CD14-positive monocyte (primary cell): ENCODE results near the gene CNTNAP2. TPM values are rescaled to one million over a fixed set of nuclear protein-coding genes. Genes with fewer than 3 reads are reported as not detected.

Source experiments
- DNase-seq, 3 donors: peaks; one replicate each; pipeline ENCODE4 v3.0.0-alpha.2; 2011 to 2022
- H2AFZ ChIP-seq: 2 replicates; pipeline ENCODE4 v1.6.0; 2012; ENCODE audit warnings: mild to moderate bottlenecking, low read depth, low read length, inconsistent platforms; ENCODE audit not compliant: insufficient read depth, poor library complexity, severe bottlenecking
- H3K27ac ChIP-seq, 2 donors: 1 replicate in 1 of 2; 2 replicates in 1 of 2; pipeline ENCODE4 v1.5.1; 2012 to 2013; ENCODE audit warnings: low read length in 2 of 2, control low read depth in 1 of 2, inconsistent platforms in 1 of 2, low read depth in 1 of 2, mild to moderate bottlenecking in 1 of 2
- H3K27me3 ChIP-seq, 2 donors: one replicate each; pipeline versions ENCODE4 v1.6.0 to v1.6.1; 2011 to 2013; ENCODE audit warnings: low read length in 2 of 2; ENCODE audit not compliant: control insufficient read depth in 2 of 2, insufficient read depth in 2 of 2
- H3K36me3 ChIP-seq, 2 donors: replicated peaks in 1 of 2; 1 replicate in 1 of 2; 2 replicates in 1 of 2; pipeline versions ENCODE4 v1.5.1 to v1.6.1; 2012 to 2013; ENCODE audit warnings: low read length in 2 of 2, control low read depth in 1 of 2, inconsistent platforms in 1 of 2, mild to moderate bottlenecking in 1 of 2; ENCODE audit not compliant: insufficient read depth in 2 of 2, control insufficient read depth in 1 of 2
- H3K4me1 ChIP-seq, 2 donors: 1 replicate in 1 of 2; 2 replicates in 1 of 2; pipeline versions ENCODE4 v1.5.1 to v1.6.1; 2012 to 2013; ENCODE audit warnings: low read length in 2 of 2, control low read depth in 1 of 2, inconsistent platforms in 1 of 2, mild to moderate bottlenecking in 1 of 2, moderate library complexity in 1 of 2; ENCODE audit not compliant: insufficient read depth in 2 of 2, control insufficient read depth in 1 of 2
- H3K4me2 ChIP-seq: replicated peaks from 2 replicates; pipeline ENCODE3; 2012; ENCODE audit warnings: low read length, moderate library complexity, mild to moderate bottlenecking; ENCODE audit not compliant: poor library complexity, severe bottlenecking; ENCODE audit errors: extremely low read depth
- H3K4me3 ChIP-seq, 3 experiments: fragments of 200-600 bp in 1 of 3; sonication (generic) in 1 of 3; replicated peaks in 1 of 3; 1 replicate in 2 of 3; 2 replicates in 1 of 3; pipeline ENCODE4 v1.5.1; 2011 to 2013; ENCODE audit warnings: low read length in 3 of 3, mild to moderate bottlenecking in 3 of 3, control low read depth in 2 of 3, low read depth in 2 of 3, inconsistent platforms in 1 of 3, moderate library complexity in 1 of 3
- H3K79me2 ChIP-seq: 2 replicates; pipeline ENCODE4 v1.6.0; 2012; ENCODE audit warnings: mild to moderate bottlenecking, control low read depth, inconsistent platforms, low read length, moderate library complexity; ENCODE audit not compliant: insufficient read depth
- H3K9ac ChIP-seq: 2 replicates; pipeline ENCODE4 v1.6.0; 2017; ENCODE audit warnings: low read length, mild to moderate bottlenecking; ENCODE audit not compliant: insufficient read depth, poor library complexity, severe bottlenecking
- H3K9me3 ChIP-seq, 2 donors: replicated peaks in 1 of 2; 1 replicate in 1 of 2; 2 replicates in 1 of 2; pipeline versions ENCODE4 v1.5.1 to v1.6.1; 2012 to 2013; ENCODE audit warnings: low read length in 2 of 2, control low read depth in 1 of 2; ENCODE audit not compliant: control insufficient read depth in 1 of 2, insufficient read depth in 1 of 2
- H4K20me1 ChIP-seq: 2 replicates; pipeline ENCODE4 v1.6.0; 2012; ENCODE audit warnings: mild to moderate bottlenecking, low read length, control low read depth, moderate library complexity; ENCODE audit not compliant: insufficient read depth
- H3K27ac Mint-ChIP-seq, 7 donors: one replicate each; pipeline ENCODE4 v1.8.0; 2020; ENCODE audit warnings: mild to moderate bottlenecking in 7 of 7, mixed read lengths in 7 of 7, moderate library complexity in 6 of 7, inconsistent platforms in 2 of 7
- H3K27me3 Mint-ChIP-seq, 3 donors: one replicate each; pipeline ENCODE4 v1.8.0; 2021 to 2022; ENCODE audit warnings: low read depth in 3 of 3, mild to moderate bottlenecking in 3 of 3, mixed read lengths in 3 of 3, moderate library complexity in 3 of 3, inconsistent platforms in 1 of 3
- H3K36me3 Mint-ChIP-seq, 2 donors: one replicate each; pipeline ENCODE4 v1.8.0; 2020; ENCODE audit warnings: mixed read lengths in 2 of 2, inconsistent platforms in 1 of 2, mild to moderate bottlenecking in 1 of 2
- H3K4me1 Mint-ChIP-seq: one replicate; pipeline ENCODE4 v1.8.0; 2020; ENCODE audit warnings: mild to moderate bottlenecking, mixed read lengths
- H3K4me3 Mint-ChIP-seq, 2 donors: one replicate each; pipeline ENCODE4 v1.8.0; 2020; ENCODE audit warnings: mild to moderate bottlenecking in 2 of 2, mixed read lengths in 2 of 2, moderate library complexity in 1 of 2
- H3K9me3 Mint-ChIP-seq, 7 donors: one replicate each; pipeline ENCODE4 v1.8.0; 2020 to 2022; ENCODE audit warnings: mixed read lengths in 7 of 7, mild to moderate bottlenecking in 6 of 7, moderate library complexity in 6 of 7, inconsistent platforms in 2 of 7
- CTCF ChIP-seq: fragments of 200-600 bp; IDR thresholded peaks from one replicate; pipeline ENCODE4 v1.8.0; 2022; ENCODE audit warnings: antibody characterized with exemption, mild to moderate bottlenecking
- WGBS: methylation state at CpG from one replicate; pipeline ENCODE4 v1.1.5; 2013; ENCODE audit warnings: missing lambda C conversion rate; ENCODE audit not compliant: insufficient coverage; 5-methylcytosine and 5-hydroxymethylcytosine counted together
- intact Hi-C, 2 donors: fragments of 100-400 bp; cut with micrococcal nuclease; formaldehyde crosslinking; loops; one replicate each; pipeline versions ENCODE4 v1.15.0 to v1.15.1; 2023
- polyA plus RNA-seq, 3 donors: library from polyadenylated mRNA; depleted of rRNA in 1 of 3; unstranded in 2 of 3; stranded (reverse) in 1 of 3; fragments of 300-500 nt in 2 of 3; fragments of >200 nt in 1 of 3; fragmentation: Illumina TruSeq in 2 of 3; gene quantifications; 1 replicate in 2 of 3; 2 replicates in 1 of 3; pipeline ENCODE4 v1.2.3, GENCODE V29; 2012 to 2021

CNTNAP2 gene
- polyA plus RNA-seq, 3 donors = 0.01 TPM; not detected in 2

DNA sequence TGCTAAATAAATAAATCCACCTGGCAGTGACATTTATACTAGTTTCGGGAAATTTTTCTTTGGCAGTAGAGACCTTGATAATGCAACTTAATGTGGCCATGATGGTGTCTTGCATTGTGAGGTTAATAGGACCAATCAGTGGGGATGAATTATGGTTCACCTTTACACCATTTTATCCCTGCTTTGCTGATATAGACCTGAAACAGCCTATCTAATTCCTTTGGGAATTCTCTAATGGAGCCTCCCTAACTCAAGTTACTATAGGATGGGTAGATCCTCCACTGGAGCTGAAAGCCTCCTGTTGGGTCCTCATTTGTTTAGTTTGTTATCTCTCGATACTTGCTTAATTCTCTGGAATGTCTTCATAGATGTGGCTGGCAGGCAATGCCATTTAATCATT is 276.7 kb downstream of the CNTNAP2 start:
- H3K9me3 Mint-ChIP-seq = peaks cover 0 to 11% (median 4%) of the 10 kb centered on the region in 7 donors
- no peak for DNase-seq
- Histone ChIP-seq H2AFZ (no peak overlapping the region), H3K4me1 (no peaks in the 10 kb centered on the region), H4K20me1 (no peaks in the 10 kb centered on the region), H3K79me2 (no peaks in the 10 kb centered on the region), H3K27ac (no peak overlapping the region), H3K36me3 (no peaks in the 10 kb centered on the region), H3K9me3 (peaks cover 0 to 2% of the 10 kb centered on the region in 2 donors), H3K9ac (no peak overlapping the region), H3K4me2 (no peak overlapping the region), H3K4me3 (no peak overlapping the region), H3K27me3 (no peaks in the 10 kb centered on the region)
- H3K4me3 Mint-ChIP-seq = no peak overlapping the region
- TF ChIP-seq CTCF = no peak
- H3K27ac Mint-ChIP-seq = no peak overlapping the region
- H3K27me3 Mint-ChIP-seq = peaks cover 0 to 1% (median 0%) of the 10 kb centered on the region in 3 donors
- H3K36me3 Mint-ChIP-seq = no peaks in the 10 kb centered on the region
- H3K4me1 Mint-ChIP-seq = no peaks in the 10 kb centered on the region
- intact Hi-C loops = no loop called here
- WGBS = no CpG with 5 or more reads among the region's 2 CpGs

GRCh38 chr7:146397141-146397540 is 280.5 kb downstream of the CNTNAP2 start:
- H3K27ac Mint-ChIP-seq = no peak overlapping the region
- TF ChIP-seq CTCF = no peak
- H3K4me3 ChIP-seq = no peak overlapping the region
- no CpG with 5 or more reads among the region's 1 CpG for WGBS
- no peaks in the 10 kb centered on the region for H3K4me1 ChIP-seq
- H4K20me1 ChIP-seq = no peaks in the 10 kb centered on the region
- no peaks in the 10 kb centered on the region for H3K36me3 ChIP-seq
- no peak overlapping the region for H3K27ac ChIP-seq
- DNase-seq = no peak
- no peaks in the 10 kb centered on the region for H3K36me3 Mint-ChIP-seq
- H3K9me3 Mint-ChIP-seq = peaks cover 0 to 9% (median 4%) of the 10 kb centered on the region in 7 donors
- H3K9ac ChIP-seq = no peak overlapping the region
- peaks cover 0 to 2% of the 10 kb centered on the region in 2 donors for H3K9me3 ChIP-seq
- no peaks in the 10 kb centered on the region for H3K79me2 ChIP-seq
- no peaks in the 10 kb centered on the region for H3K27me3 ChIP-seq
- no peaks in the 10 kb centered on the region for H3K27me3 Mint-ChIP-seq
- no peaks in the 10 kb centered on the region for H3K4me1 Mint-ChIP-seq
- H2AFZ ChIP-seq = no peak overlapping the region
- intact Hi-C loops = no loop called here
- no peak overlapping the region for H3K4me2 ChIP-seq
- H3K4me3 Mint-ChIP-seq = no peak overlapping the region
